ENCODE measurements around the gene PHACTR3. TPM values are rescaled to one million over a fixed set of nuclear protein-coding genes. Genes with fewer than 3 reads are reported as not detected.

The PHACTR3 gene
- total RNA-seq, 1 experiment from 2014 or later: 0.11 TPM

- no peak overlapping the region for H3K4me3 ChIP-seq (ENCODE audit: low read depth, low read length)
- no peaks in the 10 kb centered on the region for H3K36me3 ChIP-seq (ENCODE audit: control insufficient read depth, insufficient read depth, low read length)
- H3K4me1 ChIP-seq: no peaks in the 10 kb centered on the region
- Mint-ChIP-seq H3K4me3 (ENCODE audit: unreplicated experiment) (no peak overlapping the region), H3K27me3 (ENCODE audit: insufficient read depth, unreplicated experiment) (peaks cover 28% of the 10 kb centered on the region), H3K9me3 (ENCODE audit: unreplicated experiment) (no peaks in the 10 kb centered on the region), H3K27ac (ENCODE audit: unreplicated experiment) (no peak overlapping the region), H3K4me1 (ENCODE audit: low read depth, unreplicated experiment) (no peaks in the 10 kb centered on the region), H3K36me3 (ENCODE audit: insufficient read depth, unreplicated experiment) (no peaks in the 10 kb centered on the region)
- ChIA-PET CTCF (no interaction called here), POLR2A (no interaction called here)
- TF ChIP-seq, protein P1, sequence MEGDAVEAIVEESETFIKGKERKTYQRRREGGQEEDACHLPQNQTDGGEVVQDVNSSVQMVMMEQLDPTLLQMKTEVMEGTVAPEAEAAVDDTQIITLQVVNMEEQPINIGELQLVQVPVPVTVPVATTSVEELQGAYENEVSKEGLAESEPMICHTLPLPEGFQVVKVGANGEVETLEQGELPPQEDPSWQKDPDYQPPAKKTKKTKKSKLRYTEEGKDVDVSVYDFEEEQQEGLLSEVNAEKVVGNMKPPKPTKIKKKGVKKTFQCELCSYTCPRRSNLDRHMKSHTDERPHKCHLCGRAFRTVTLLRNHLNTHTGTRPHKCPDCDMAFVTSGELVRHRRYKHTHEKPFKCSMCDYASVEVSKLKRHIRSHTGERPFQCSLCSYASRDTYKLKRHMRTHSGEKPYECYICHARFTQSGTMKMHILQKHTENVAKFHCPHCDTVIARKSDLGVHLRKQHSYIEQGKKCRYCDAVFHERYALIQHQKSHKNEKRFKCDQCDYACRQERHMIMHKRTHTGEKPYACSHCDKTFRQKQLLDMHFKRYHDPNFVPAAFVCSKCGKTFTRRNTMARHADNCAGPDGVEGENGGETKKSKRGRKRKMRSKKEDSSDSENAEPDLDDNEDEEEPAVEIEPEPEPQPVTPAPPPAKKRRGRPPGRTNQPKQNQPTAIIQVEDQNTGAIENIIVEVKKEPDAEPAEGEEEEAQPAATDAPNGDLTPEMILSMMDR (IDR thresholded peaks at IDR 0.05; ENCODE audit: insufficient read depth in 1 of 2, low read depth in 1 of 2, low read length in 1 of 2, severe bottlenecking in 1 of 2, unreplicated experiment in 1 of 2): no peak
- H3K9me3 ChIP-seq: no peaks in the 10 kb centered on the region
- DNase-seq: peak in 1 of 2 experiments; percentile 35
- intact Hi-C loops (cut with micrococcal nuclease; ENCODE audit: unreplicated experiment): no loop called here
- H3K27me3 ChIP-seq (replicated peaks; ENCODE audit: control insufficient read depth, insufficient read depth, low read length): peaks cover 5% of the 10 kb centered on the region
- BruUV-seq (replicated peaks): no TSS peak
Measured at GRCh38 chr20:59729506-59729905, 125.2 kb downstream of the PHACTR3 start.

DNA sequence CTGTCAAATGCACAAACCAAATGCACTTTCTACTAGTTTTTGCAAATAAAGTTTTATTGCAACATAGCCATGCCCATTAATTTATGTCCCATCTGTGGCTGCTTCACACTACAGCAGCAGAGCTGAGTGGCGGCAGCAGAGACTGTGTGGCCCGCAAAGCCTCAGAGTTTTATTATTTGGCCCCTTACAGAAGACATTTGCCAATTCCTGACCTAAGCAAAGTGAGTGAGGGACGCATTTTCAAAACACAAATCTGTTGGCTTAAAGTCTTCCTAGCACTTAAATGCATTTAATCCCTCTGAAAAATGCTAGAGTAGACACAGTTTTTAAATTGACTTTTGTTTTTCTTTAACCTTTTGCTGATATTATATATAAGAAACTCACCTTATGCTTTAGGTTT, 126.4 kb downstream of the PHACTR3 start:
- no peak overlapping the region for H3K27ac Mint-ChIP-seq (ENCODE audit: unreplicated experiment)
- Histone ChIP-seq H3K4me1 (no peaks in the 10 kb centered on the region), H3K27me3 (replicated peaks; ENCODE audit: control insufficient read depth, insufficient read depth, low read length) (peaks cover 1% of the 10 kb centered on the region), H3K4me3 (ENCODE audit: low read depth, low read length) (no peak overlapping the region), H3K36me3 (ENCODE audit: control insufficient read depth, insufficient read depth, low read length) (no peaks in the 10 kb centered on the region), H3K9me3 (no peaks in the 10 kb centered on the region)
- H3K4me1 Mint-ChIP-seq (ENCODE audit: low read depth, unreplicated experiment): no peaks in the 10 kb centered on the region
- intact Hi-C loops (cut with micrococcal nuclease; ENCODE audit: unreplicated experiment): no loop called here
- H3K36me3 Mint-ChIP-seq (ENCODE audit: insufficient read depth, unreplicated experiment): no peaks in the 10 kb centered on the region
- no peaks in the 10 kb centered on the region for H3K9me3 Mint-ChIP-seq (ENCODE audit: unreplicated experiment)
- CTCF ChIA-PET: no interaction called here
- TF ChIP-seq, protein P1 (IDR thresholded peaks at IDR 0.05; ENCODE audit: insufficient read depth in 1 of 2, low read depth in 1 of 2, low read length in 1 of 2, severe bottlenecking in 1 of 2, unreplicated experiment in 1 of 2): no peak
- peaks cover 23% of the 10 kb centered on the region for H3K27me3 Mint-ChIP-seq (ENCODE audit: insufficient read depth, unreplicated experiment)
- no peak for DNase-seq
- BruUV-seq (replicated peaks): no TSS peak
- H3K4me3 Mint-ChIP-seq (ENCODE audit: unreplicated experiment): no peak overlapping the region
- POLR2A ChIA-PET: no interaction called here

- intact Hi-C loops (cut with micrococcal nuclease; ENCODE audit: unreplicated experiment): no loop called here
- CTCF ChIA-PET: no interaction called here
Measured at GRCh38 chr20:59731376-59731775, 127.0 kb downstream of the PHACTR3 start.

More at GRCh38 chr20:59731376-59731775, 127.0 kb downstream of the PHACTR3 start:
- no peaks in the 10 kb centered on the region for H3K4me1 Mint-ChIP-seq (ENCODE audit: low read depth, unreplicated experiment)
- H3K27ac Mint-ChIP-seq (ENCODE audit: unreplicated experiment): no peak overlapping the region
- H3K36me3 Mint-ChIP-seq (ENCODE audit: insufficient read depth, unreplicated experiment): no peaks in the 10 kb centered on the region
- peaks cover 23% of the 10 kb centered on the region for H3K27me3 Mint-ChIP-seq (ENCODE audit: insufficient read depth, unreplicated experiment)
- H3K4me3 Mint-ChIP-seq (ENCODE audit: unreplicated experiment): no peak overlapping the region
- H3K9me3 ChIP-seq: no peaks in the 10 kb centered on the region
- TF ChIP-seq, protein P1 (IDR thresholded peaks at IDR 0.05; ENCODE audit: insufficient read depth in 1 of 2, low read depth in 1 of 2, low read length in 1 of 2, severe bottlenecking in 1 of 2, unreplicated experiment in 1 of 2): no peak
- H3K9me3 Mint-ChIP-seq (ENCODE audit: unreplicated experiment): no peaks in the 10 kb centered on the region
- peaks cover 1% of the 10 kb centered on the region for H3K27me3 ChIP-seq (replicated peaks; ENCODE audit: control insufficient read depth, insufficient read depth, low read length)
- H3K36me3 ChIP-seq (ENCODE audit: control insufficient read depth, insufficient read depth, low read length): no peaks in the 10 kb centered on the region
- no peak for DNase-seq
- no peak overlapping the region for H3K4me3 ChIP-seq (ENCODE audit: low read depth, low read length)
- BruUV-seq (replicated peaks): no TSS peak
- POLR2A ChIA-PET: no interaction called here
- H3K4me1 ChIP-seq: no peaks in the 10 kb centered on the region
